GM18951 (cell line): ENCODE measurements around the gene SMG6.

Experiments used
- POLR2A ChIP-seq: IDR thresholded peaks from 4 replicates; pipeline ENCODE4 v1.6.1; 2011; ENCODE audit warnings: mild to moderate bottlenecking; ENCODE audit not compliant: insufficient read length, insufficient read depth; ENCODE audit errors: extremely low read depth
- in situ Hi-C: fragments of 300-500 bp; cut with MboI; formaldehyde crosslinking; loops from one replicate; pipeline ENCODE4 v1.12.0; 2022; ENCODE audit warnings: low sequenced_read_pairs, mixed read lengths, inconsistent platforms; ENCODE audit not compliant: unreplicated experiment

SMG6 gene

GRCh38 chr17:2043785-2044184, 259.8 kb downstream of the SMG6 start:
- TF ChIP-seq POLR2A, result no peak
- in situ Hi-C loops, result loop anchor here (25.0 kb wide), 1 partner anchor 331 kb away; the partner anchor contains the start of genes TLCD2 and WDR81

- TF ChIP-seq POLR2A, result no peak
- in situ Hi-C loops, result loop anchor here (25.0 kb wide), 1 partner anchor 331 kb away; the partner anchor contains the start of genes TLCD2 and WDR81
These were observed 260.7 kb downstream of the SMG6 start for GRCh38 chr17:2042933-2043332.

- in situ Hi-C loops, result loop anchor here (25.0 kb wide), 1 partner anchor 330 kb away; the partner anchor contains the start of genes TLCD2 and WDR81
- TF ChIP-seq POLR2A, result no peak
These were observed 261.2 kb downstream of the SMG6 start for GRCh38 chr17:2042390-2042847.

- in situ Hi-C loops, result loop anchor here (25.0 kb wide), 1 partner anchor 329 kb away; the partner anchor contains the start of genes TLCD2 and WDR81
- peak; percentile 84 for TF ChIP-seq POLR2A
These were observed 261.8 kb downstream of the SMG6 start, which contains the start of gene OVCA2 for GRCh38 chr17:2041561-2042389. TSS of gene OVCA2 (plus strand) at chr17:2042022. CDS start at chr17:2042048, 26 bp downstream.

GRCh38 chr17:2040942-2041560, 262.5 kb downstream of the SMG6 start:
- in situ Hi-C loops, result loop anchor here (25.0 kb wide), 1 partner anchor 329 kb away; the partner anchor contains the start of genes TLCD2 and WDR81
- no peak for TF ChIP-seq POLR2A

- in situ Hi-C loops, result loop anchor here (25.0 kb wide), 1 partner anchor 328 kb away; the partner anchor contains the start of genes TLCD2 and WDR81
- no peak for TF ChIP-seq POLR2A
These were observed 263.3 kb downstream of the SMG6 start for GRCh38 chr17:2040219-2040827.

- TF ChIP-seq POLR2A, result no peak
- in situ Hi-C loops, result loop anchor here (25.0 kb wide), 1 partner anchor 325 kb away; the partner anchor contains the start of genes TLCD2 and WDR81
These were observed 266.4 kb downstream of the SMG6 start for GRCh38 chr17:2037155-2037554.

- in situ Hi-C loops, result loop anchor here (25.0 kb wide), 1 partner anchor 324 kb away; the partner anchor contains the start of genes TLCD2 and WDR81
- TF ChIP-seq POLR2A, result no peak
These were observed 267.8 kb downstream of the SMG6 start for GRCh38 chr17:2035541-2036488.

- in situ Hi-C loops, result loop anchor here (25.0 kb wide), 1 partner anchor 323 kb away; the partner anchor contains the start of genes TLCD2 and WDR81
These were observed 268.6 kb downstream of the SMG6 start for GRCh38 chr17:2034806-2035540.

GRCh38 chr17:2034157-2034556, 269.4 kb downstream of the SMG6 start:
- no peak for TF ChIP-seq POLR2A
- in situ Hi-C loops, result loop anchor here (25.0 kb wide), 1 partner anchor 322 kb away; the partner anchor contains the start of genes TLCD2 and WDR81

More at GRCh38 chr17:2034806-2035540, 268.6 kb downstream of the SMG6 start:
- TF ChIP-seq POLR2A, result no peak

- no peak for TF ChIP-seq POLR2A
- in situ Hi-C loops, result loop anchor here (25.0 kb wide), 1 partner anchor 321 kb away; the partner anchor contains the start of genes TLCD2 and WDR81
These were observed 270.4 kb downstream of the SMG6 start for GRCh38 chr17:2033153-2033552.
